GM12878 (cell line): ENCODE data around the gene CCNG1. TPM values are rescaled to one million over a fixed set of nuclear protein-coding genes. Genes with fewer than 3 reads are reported as not detected.

ENCODE experiments used
- E2F8 ChIP-seq: fragments of 450-650 bp; IDR thresholded peaks from 2 replicates; pipeline ENCODE4 v1.6.1; 2018; ENCODE audit warnings: mild to moderate bottlenecking, low read depth, moderate library complexity; ENCODE audit not compliant: partially characterized antibody
- HSF1 ChIP-seq: fragments of 150-350 bp; IDR thresholded peaks from 2 replicates; pipeline ENCODE4 v1.6.1; 2014; ENCODE audit warnings: mild to moderate bottlenecking, low read depth, low read length
- IKZF2 ChIP-seq, 2 experiments: fragments of 450-650 bp; IDR thresholded peaks; 2 replicates each; pipeline ENCODE4 v1.6.1; 2017; ENCODE audit warnings: mild to moderate bottlenecking in 2 of 2, moderate library complexity in 2 of 2
- MLLT1 ChIP-seq: fragments of 450-650 bp; IDR thresholded peaks from 2 replicates; pipeline ENCODE4 v1.6.1; 2016; ENCODE audit warnings: mild to moderate bottlenecking
- PBX3 ChIP-seq: IDR thresholded peaks from 2 replicates; pipeline ENCODE4 v1.6.1; 2011; ENCODE audit warnings: mild to moderate bottlenecking, low read depth, low read length, moderate library complexity; ENCODE audit not compliant: insufficient replicate concordance
- PKNOX1 ChIP-seq: fragments of 450-650 bp; IDR thresholded peaks from 2 replicates; pipeline ENCODE4 v1.6.1; 2016; ENCODE audit warnings: mild to moderate bottlenecking
- POLR2A ChIP-seq: IDR thresholded peaks from 2 replicates; pipeline ENCODE4 v1.6.1; 2011; ENCODE audit warnings: low read depth, mild to moderate bottlenecking, low read length
- RBBP5 ChIP-seq: fragments of 200-600 bp; sonication (generic); conservative IDR thresholded peaks from 2 replicates; pipeline ENCODE4 v1.6.1; 2016
- RFX5 ChIP-seq: IDR thresholded peaks from 2 replicates; pipeline ENCODE4 v1.6.1; 2011; ENCODE audit warnings: low read depth, low read length, improper control_type of control experiment
- SUZ12 ChIP-seq: fragments of 200-600 bp; sonication (generic); IDR thresholded peaks from one replicate; pipeline ENCODE4 v1.6.1; 2018; ENCODE audit warnings: antibody characterized with exemption, mild to moderate bottlenecking; ENCODE audit not compliant: unreplicated experiment
- USF1 ChIP-seq: IDR thresholded peaks from 2 replicates; pipeline ENCODE4 v1.6.1; 2011; ENCODE audit warnings: borderline replicate concordance, low read depth, mild to moderate bottlenecking, moderate library complexity, mixed read lengths, low read length; ENCODE audit not compliant: insufficient read depth; ENCODE audit errors: extremely low read length
- ZBED1 ChIP-seq: IDR thresholded peaks from 2 replicates; pipeline ENCODE4 v1.6.1; 2016; ENCODE audit warnings: borderline replicate concordance
- ZNF274 ChIP-seq: IDR thresholded peaks from one replicate; pipeline ENCODE4 v1.8.0; 2011; ENCODE audit not compliant: insufficient read length, insufficient read depth
- ZNF687 ChIP-seq: fragments of 450-650 bp; IDR thresholded peaks from 2 replicates; pipeline ENCODE4 v1.6.1; 2017; ENCODE audit warnings: mild to moderate bottlenecking, moderate library complexity
- polyA plus RNA-seq, 11 experiments: library from polyadenylated mRNA; depleted of rRNA in 4 of 11; unstranded in 6 of 11; stranded (reverse) in 5 of 11; fragments of >200 nt; fragmentation: Nextera tagmentation in 4 of 11; fragmentation: Illumina TruSeq in 1 of 11; extraction: Ambion mirVana in 4 of 11; extraction: Trizol in 1 of 11; gene quantifications; 1 replicate in 1 of 11; 2 replicates in 10 of 11; pipeline versions ENCODE4 v1.2.1 to v1.2.3, GENCODE V29; 2011 to 2016; ENCODE audit warnings: inconsistent platforms in 2 of 11, missing spikeins in 2 of 11, low read depth in 1 of 11
- total RNA-seq, 4 experiments: library from RNA; depleted of rRNA in 3 of 4; stranded (reverse); fragments of >200 nt in 3 of 4; fragmentation: Illumina TruSeq in 1 of 4; extraction: Trizol in 1 of 4; gene quantifications; 2 replicates each; pipeline versions ENCODE4 v1.2.1 to v1.2.3, GENCODE V29; 2013 to 2021

Gene CCNG1
- total and polyA plus RNA-seq, 10 of the 15 experiments (the other 5 are each of a cell fraction or from before 2014, with no cell fraction given), result 90.1 to 274 (median 200) TPM

GRCh38 chr5:163459819-163460561, 22.6 kb downstream of the CCNG1 start, which contains the start of gene NUDCD2 (continued):
- TF ChIP-seq ZNF687 (peak; percentile 95), SUZ12 (no peak), IKZF2 (IDR thresholded peaks at IDR 0.05) (no peak; a peak in 2 of 4 replicates), POLR2A (peak; percentile 99), PBX3 (no peak), MLLT1 (peak; percentile 86), USF1 (no peak), HSF1 (no peak), E2F8 (no peak), RBBP5 (no peak), ZNF274 (no peak), ZBED1 (no peak), PKNOX1 (no peak), RFX5 (peak; percentile 35; the same call in 1 of the 2 replicates)
